Esophagus muscularis mucosa (tissue), 3 donors: ENCODE results near the gene PJA1.

Experiments
- CTCF ChIP-seq, 3 experiments: fragments of 200-600 bp in 2 of 3; fragments of 450-650 bp in 1 of 3; sonication (generic) in 2 of 3; IDR thresholded peaks; one replicate each; pipeline ENCODE4 v1.5.1; 2017 to 2019; ENCODE audit warnings: antibody characterized with exemption in 3 of 3, mild to moderate bottlenecking in 2 of 3, moderate library complexity in 1 of 3
- POLR2A ChIP-seq: fragments of 450-650 bp; IDR thresholded peaks from one replicate; pipeline ENCODE4 v1.6.1; 2017; ENCODE audit warnings: antibody characterized with exemption, moderate library complexity, mild to moderate bottlenecking, low read depth
- POLR2AphosphoS5 ChIP-seq, 2 donors: sonication (generic); formaldehyde crosslinking; IDR thresholded peaks; one replicate each; pipeline ENCODE4 v1.6.1; 2017; ENCODE audit warnings: antibody characterized with exemption in 2 of 2

- no peak for TF ChIP-seq CTCF (IDR thresholded peaks at IDR 0.05)
- no peak for TF ChIP-seq POLR2A
- no peak for TF ChIP-seq POLR2AphosphoS5 (IDR thresholded peaks at IDR 0.05)
Measured at GRCh38 chrX:69186651-69187050, 21.4 kb upstream of the PJA1 start.
